ENCODE results near the gene DAPK1.

DNA sequence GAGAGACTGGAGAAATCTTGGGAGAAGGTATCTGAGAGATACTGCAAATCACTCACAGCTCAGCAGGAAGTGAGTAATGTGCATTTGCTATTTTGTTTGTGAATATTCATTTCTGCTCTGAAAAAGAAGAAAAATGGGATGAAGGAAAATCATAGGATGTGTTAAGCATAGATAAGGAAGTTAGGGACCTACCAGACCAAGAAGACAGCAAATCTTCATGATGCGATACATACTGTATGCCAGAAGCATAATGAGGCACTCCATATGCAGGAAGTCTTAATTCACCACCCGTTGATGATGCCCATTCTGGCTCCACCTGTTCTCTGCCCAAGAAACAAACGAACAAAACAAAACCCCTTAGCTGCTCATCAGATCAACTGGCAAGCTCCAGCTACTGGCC is 6.1 kb upstream of the DAPK1 start:
- TF ChIP-seq POLR2AphosphoS5 (IDR thresholded peaks at IDR 0.05) = no peak
- no peak for TF ChIP-seq EP300 (IDR thresholded peaks at IDR 0.05)
- TF ChIP-seq CTCF (IDR thresholded peaks at IDR 0.05) = no peak

Measured in suprapubic skin (tissue), 4 donors.